NB4 (cell line): Measurements from ENCODE around the gene SAMD1.

Experiments
- DNase-seq: peaks from one replicate; pipeline ENCODE4 v3.0.0; 2010; ENCODE audit warnings: low read depth
- H3K4me3 ChIP-seq: one replicate; pipeline ENCODE4 v1.5.1; 2011; ENCODE audit warnings: mild to moderate bottlenecking, low read depth, low read length, moderate library complexity
- MYC ChIP-seq: IDR thresholded peaks from 2 replicates; pipeline ENCODE4 v1.6.1; 2011; ENCODE audit warnings: low read depth, low read length
- POLR2A ChIP-seq: IDR thresholded peaks from 2 replicates; pipeline ENCODE4 v1.6.1; 2011; ENCODE audit warnings: mild to moderate bottlenecking; ENCODE audit not compliant: insufficient read length; ENCODE audit errors: extremely low read depth
- TF ChIP-seq, protein P1 (sequence below): IDR thresholded peaks from 2 replicates; pipeline ENCODE4 v1.6.1; 2011; ENCODE audit warnings: low read depth, low read length
- TF ChIP-seq, protein P2 (sequence below): IDR thresholded peaks from one replicate; pipeline ENCODE4 v1.5.1; 2012; ENCODE audit warnings: low read depth, low read length

SAMD1 gene

DNA sequence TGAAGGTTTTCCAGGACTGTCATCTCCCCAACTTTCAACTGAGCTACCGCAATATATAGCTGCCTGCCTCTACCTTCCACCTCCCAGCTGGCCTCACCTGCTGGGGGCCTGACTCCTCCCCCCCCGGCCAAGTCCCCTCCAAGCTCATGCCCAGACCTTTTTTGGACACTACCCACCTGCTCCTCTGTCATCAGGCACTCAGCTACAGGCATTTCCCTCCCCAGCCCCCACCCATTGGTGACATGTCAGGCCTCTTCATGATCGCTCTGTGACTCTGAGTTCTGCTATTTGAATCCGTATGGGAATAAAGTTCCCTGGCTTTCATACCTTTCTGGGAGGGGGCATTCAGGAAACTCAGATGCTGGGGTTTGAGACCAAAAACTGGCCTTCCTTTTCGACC is 25.2 kb upstream of the SAMD1 start:
- H3K4me3 ChIP-seq = no peak overlapping the region
- TF ChIP-seq POLR2A (no peak), MYC (no peak)
- TF ChIP-seq, protein P1, sequence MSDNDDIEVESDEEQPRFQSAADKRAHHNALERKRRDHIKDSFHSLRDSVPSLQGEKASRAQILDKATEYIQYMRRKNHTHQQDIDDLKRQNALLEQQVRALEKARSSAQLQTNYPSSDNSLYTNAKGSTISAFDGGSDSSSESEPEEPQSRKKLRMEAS = no peak
- TF ChIP-seq, protein P2, sequence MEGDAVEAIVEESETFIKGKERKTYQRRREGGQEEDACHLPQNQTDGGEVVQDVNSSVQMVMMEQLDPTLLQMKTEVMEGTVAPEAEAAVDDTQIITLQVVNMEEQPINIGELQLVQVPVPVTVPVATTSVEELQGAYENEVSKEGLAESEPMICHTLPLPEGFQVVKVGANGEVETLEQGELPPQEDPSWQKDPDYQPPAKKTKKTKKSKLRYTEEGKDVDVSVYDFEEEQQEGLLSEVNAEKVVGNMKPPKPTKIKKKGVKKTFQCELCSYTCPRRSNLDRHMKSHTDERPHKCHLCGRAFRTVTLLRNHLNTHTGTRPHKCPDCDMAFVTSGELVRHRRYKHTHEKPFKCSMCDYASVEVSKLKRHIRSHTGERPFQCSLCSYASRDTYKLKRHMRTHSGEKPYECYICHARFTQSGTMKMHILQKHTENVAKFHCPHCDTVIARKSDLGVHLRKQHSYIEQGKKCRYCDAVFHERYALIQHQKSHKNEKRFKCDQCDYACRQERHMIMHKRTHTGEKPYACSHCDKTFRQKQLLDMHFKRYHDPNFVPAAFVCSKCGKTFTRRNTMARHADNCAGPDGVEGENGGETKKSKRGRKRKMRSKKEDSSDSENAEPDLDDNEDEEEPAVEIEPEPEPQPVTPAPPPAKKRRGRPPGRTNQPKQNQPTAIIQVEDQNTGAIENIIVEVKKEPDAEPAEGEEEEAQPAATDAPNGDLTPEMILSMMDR = no peak
- DNase-seq = no peak

DNA sequence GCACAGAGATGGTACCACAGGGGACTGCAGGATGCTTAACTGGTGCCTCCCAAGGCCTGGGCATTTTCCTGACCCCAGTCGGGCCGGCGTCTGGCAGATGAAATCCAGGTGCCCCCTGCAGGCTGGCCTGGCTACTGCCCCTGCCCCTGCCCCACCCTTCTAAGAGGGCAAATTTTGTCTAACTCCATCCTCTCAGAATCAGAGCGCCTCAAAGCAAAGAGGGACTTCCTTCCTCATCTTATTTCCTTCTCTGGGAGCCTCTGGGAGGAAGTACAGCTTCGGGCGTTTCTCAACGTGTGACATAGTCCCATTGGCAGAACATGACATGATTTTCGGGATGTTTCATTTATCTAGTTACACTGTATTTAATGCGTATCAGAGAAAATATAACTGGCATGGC is 24.3 kb upstream of the SAMD1 start:
- peak; percentile 59 for DNase-seq
- TF ChIP-seq, protein P1 = no peak
- no peak for TF ChIP-seq MYC
- TF ChIP-seq, protein P2 = peak; percentile 50
- TF ChIP-seq POLR2A = no peak
- H3K4me3 ChIP-seq = no peak overlapping the region

DNA sequence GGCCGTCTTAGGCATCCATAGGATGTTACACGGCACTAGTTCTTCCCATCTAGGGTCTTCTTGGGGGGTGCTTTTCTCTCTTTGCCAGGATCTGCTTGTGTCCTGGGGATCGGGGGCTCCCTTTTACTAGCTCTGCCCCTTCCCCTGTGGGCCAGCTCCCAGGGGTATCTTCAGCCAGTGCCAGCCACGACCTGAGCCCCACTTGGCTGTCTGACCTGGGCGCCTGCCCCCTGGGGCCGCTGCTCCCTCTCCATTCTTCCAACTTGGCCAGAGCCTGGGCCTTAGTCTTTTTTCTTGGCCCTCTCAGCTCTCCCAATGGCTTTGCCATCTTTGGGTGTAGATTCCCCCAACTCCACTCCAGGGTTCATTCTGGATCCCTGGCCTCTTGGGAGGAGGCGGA is 23.9 kb upstream of the SAMD1 start:
- no peak overlapping the region for H3K4me3 ChIP-seq
- TF ChIP-seq, protein P2 = no peak
- TF ChIP-seq POLR2A (no peak), MYC (no peak)
- TF ChIP-seq, protein P1 = no peak
- DNase-seq = no peak

DNA sequence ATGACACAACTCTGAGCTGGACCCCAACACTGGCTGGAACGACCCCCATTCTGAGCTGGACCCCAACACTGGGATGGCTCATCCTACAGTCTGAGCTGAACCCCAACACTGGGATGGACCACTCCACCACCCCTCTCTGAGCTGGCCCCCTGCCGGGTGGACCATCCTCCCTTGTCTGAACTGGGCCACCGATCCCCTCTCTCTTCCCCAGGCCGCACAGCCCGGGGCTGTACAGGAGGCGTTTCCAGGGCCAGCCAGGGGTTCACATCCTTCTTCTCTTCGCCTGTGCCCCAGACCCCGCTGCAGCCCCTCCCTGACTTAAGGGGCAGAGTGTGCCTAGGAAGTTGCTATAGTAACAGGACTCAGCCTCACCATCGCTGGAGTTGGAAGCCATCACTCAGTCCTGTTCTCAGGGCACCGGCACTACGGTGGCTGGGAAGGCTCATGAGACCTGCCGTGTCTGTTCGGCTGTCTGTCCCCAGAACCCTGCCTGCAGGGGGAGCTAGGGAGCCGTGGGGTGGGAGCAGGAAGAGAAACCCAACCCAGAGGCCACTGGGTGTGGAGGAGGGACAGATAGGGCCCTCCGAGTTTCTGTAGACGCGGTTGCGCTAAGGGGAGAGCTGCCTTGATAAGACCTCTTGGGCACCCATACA is 23.3 kb upstream of the SAMD1 start:
- no peak overlapping the region for H3K4me3 ChIP-seq
- peak; percentile 49 for DNase-seq
- TF ChIP-seq, protein P2 = peak; percentile 47
- no peak for TF ChIP-seq POLR2A

DNA sequence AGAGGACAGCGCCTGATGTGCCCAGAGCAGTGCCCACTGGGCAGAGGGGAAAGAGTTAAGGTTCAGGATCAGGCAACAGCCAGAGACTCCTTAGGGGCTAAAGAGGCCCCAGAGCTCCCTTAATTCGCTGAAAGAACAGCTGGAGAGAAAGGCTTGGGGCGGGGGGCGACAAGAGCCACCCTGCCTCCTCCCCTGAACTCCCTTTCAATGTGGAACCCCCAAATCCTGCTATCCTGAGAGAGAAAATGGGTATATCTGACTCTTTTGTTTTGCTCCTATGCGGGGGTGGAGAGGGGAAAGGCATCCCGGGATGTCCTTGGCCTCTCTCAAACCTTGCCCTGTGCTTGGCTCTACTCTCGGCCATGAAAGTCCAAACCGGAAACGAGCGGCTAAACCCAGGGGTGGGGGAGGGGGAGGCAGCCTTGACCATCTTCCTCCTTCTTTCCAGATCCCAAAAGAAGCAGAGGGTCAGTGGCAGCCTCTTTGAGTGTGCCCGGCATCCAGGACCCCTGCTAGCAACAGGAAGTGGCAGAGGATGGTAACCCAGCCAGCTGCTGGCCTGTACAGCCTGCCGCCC is 22.3 kb upstream of the SAMD1 start:
- DNase-seq = no peak
- TF ChIP-seq POLR2A (no peak), MYC (no peak)
- TF ChIP-seq, protein P1 = no peak
- TF ChIP-seq, protein P2 = no peak

More for the DNA sequence above, 22.3 kb upstream of the SAMD1 start:
- no peak overlapping the region for H3K4me3 ChIP-seq
